ENCODE results near the gene BMPR1A. TPM values are rescaled to one million over a fixed set of nuclear protein-coding genes. Genes with fewer than 3 reads are reported as not detected.

Gene BMPR1A
- total RNA-seq, 4 donors from 2014 or later: 26.5 to 44.9 (median 37.1) TPM

DNA sequence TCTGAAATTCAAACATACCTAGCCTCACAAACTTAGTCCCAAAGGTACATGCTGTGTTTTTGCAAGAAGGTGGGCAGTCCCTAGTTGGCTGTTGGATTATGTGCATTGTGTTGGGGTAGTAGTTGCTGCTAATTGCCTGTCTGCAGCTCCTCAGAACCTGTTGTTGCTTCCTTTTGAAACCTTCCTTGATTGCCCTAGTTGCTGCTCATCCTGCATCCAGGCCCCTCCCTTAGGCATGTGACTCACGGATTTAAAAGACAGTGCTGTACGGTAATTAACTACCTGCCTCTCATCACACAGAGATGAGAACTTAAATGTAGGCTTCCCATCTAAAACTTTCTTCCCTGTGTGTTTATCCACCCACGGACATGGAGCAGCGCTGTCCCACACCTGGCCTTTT, 67.7 kb downstream of the BMPR1A start:
- ATAC-seq (ENCODE audit: low FRiP score): no peak
- DNase-seq (ENCODE audit: low spot score): no peak
- TF ChIP-seq, protein P1, sequence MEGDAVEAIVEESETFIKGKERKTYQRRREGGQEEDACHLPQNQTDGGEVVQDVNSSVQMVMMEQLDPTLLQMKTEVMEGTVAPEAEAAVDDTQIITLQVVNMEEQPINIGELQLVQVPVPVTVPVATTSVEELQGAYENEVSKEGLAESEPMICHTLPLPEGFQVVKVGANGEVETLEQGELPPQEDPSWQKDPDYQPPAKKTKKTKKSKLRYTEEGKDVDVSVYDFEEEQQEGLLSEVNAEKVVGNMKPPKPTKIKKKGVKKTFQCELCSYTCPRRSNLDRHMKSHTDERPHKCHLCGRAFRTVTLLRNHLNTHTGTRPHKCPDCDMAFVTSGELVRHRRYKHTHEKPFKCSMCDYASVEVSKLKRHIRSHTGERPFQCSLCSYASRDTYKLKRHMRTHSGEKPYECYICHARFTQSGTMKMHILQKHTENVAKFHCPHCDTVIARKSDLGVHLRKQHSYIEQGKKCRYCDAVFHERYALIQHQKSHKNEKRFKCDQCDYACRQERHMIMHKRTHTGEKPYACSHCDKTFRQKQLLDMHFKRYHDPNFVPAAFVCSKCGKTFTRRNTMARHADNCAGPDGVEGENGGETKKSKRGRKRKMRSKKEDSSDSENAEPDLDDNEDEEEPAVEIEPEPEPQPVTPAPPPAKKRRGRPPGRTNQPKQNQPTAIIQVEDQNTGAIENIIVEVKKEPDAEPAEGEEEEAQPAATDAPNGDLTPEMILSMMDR (IDR thresholded peaks at IDR 0.05): no peak

DNA sequence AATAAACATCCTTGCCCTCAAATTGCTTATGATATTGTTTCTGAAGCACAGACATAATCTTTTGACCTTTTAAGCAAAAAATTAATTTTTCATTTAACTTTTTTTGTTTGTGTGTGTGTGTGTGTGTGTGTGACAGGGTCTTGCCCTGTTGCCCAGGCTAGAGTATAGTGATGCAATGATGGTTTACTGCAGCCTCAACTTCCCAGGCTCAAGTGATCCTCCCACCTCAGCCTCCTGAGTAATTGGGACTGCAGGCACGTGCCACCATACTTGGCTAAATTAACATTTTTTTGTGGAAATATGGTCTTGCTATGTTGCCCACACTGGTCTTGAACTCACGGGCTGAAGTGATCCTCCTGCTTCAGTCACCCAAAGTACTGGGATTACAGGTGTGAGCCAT, 68.9 kb downstream of the BMPR1A start:
- ATAC-seq (ENCODE audit: low FRiP score): no peak
- TF ChIP-seq, protein P1 (IDR thresholded peaks at IDR 0.05): no peak
- DNase-seq (ENCODE audit: low spot score): no peak

DNA sequence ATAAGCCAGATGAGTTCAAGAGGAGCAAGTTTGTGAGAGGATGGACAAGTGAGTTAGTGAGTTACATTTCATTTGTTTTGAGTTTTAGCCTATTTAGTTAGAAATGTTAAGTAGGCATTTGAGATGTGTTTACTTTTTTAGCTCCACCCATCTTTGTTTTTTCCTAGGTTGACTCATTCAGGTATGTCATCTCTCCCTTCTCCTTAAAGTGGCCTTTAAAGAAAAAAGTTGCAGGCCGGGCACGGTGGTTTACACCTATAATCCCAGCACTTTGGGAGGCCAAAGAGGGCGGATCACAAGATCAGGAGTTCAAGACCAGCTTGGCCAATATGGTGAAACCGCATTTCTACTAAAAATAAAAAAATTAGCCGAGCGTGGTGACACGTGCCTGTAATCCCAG, 71.2 kb downstream of the BMPR1A start:
- no peak for DNase-seq (ENCODE audit: low spot score)
- TF ChIP-seq, protein P1 (IDR thresholded peaks at IDR 0.05): no peak
- no peak for ATAC-seq (ENCODE audit: low FRiP score)

DNA sequence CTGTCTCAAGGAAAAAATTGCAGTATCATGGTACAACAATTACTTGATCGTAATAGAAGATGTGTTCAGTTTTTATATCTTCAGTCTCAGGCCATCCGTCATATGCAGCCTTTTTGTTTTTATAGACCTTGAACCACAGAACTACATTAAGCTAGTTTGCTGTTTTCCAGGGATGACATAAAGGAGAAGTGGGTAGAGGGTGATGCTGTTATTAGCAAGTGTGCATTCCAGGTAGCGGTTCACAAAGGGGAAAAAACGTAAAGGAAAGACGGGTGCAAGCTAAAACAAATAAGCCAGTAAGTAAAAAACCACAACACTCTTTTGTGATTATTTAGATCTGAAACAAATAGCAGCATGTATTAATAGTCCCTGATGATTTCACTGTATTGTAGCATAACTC, 71.7 kb downstream of the BMPR1A start:
- TF ChIP-seq, protein P1 (IDR thresholded peaks at IDR 0.05): no peak
- no peak for ATAC-seq (ENCODE audit: low FRiP score)
- no peak for DNase-seq (ENCODE audit: low spot score)

DNA sequence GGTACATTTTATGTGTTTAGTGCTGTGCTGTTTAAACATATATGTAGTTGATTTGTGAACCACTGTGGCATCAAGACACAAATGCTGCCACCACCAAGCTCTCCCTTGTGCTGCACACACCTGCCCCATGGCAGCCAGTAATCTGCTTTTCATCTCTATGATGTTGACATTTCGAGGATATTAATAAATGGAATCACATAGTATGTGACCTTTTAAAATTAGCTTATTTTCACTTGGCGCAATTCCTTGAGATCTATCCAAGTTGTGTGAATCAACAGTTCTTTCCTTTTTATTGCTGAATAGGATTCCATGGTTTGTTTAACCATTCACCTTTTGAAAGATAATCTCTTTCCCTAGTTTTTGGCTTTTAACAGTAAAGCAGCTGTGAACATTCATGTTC, 73.1 kb downstream of the BMPR1A start:
- TF ChIP-seq, protein P1 (IDR thresholded peaks at IDR 0.05): no peak
- DNase-seq (ENCODE audit: low spot score) (no peak), ATAC-seq (ENCODE audit: low FRiP score) (no peak)

DNA sequence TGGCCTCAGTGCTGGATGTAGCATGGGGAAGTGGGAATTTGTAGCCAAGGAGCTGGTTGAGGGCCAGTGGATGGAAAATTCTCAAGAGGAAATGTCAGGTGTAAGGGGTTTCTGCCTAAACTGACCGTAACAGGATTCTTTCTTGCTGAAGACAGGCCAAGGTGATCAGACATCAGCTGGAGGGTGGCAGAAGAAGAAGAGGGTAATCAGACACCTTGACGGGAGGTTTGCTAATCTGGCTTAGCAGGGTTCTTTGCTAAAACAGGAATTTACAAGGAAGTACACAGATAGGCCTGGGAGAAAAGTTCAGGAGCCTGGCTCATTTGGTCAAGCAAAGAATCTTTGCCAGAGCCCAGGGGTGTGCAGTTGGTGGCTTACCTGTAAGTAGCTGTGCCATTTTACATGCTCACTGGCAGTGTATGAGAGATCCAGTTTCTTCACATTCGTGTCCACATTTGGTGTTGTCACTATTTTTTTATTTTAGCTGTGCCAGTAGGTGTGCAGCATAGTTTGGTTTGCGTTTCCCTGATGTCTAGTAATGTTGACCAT, 73.7 kb downstream of the BMPR1A start:
- ATAC-seq (ENCODE audit: low FRiP score) (no peak), DNase-seq (ENCODE audit: low spot score) (no peak)
- TF ChIP-seq, protein P1 (IDR thresholded peaks at IDR 0.05): no peak

DNA sequence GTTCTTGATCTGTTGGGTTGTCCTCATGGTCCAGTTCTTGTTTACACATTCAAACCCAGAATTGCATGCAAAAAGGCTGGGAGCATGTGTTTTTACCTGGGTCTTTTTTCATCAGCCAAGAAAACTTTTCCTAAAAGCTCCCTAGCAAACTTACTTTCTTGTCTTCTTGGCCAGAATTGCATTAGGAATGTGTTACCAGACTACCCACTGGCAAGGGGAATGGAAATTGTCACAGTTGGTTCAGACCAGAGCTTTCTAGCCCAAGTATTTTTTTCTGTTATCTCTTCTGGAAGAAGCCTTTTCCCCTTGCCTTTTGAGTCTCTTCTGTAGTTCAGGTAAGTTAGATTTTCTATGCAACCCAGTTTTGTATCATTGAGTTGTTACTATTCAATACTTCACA, 77.5 kb downstream of the BMPR1A start:
- DNase-seq (ENCODE audit: low spot score) (no peak), ATAC-seq (ENCODE audit: low FRiP score) (no peak)
- TF ChIP-seq, protein P1 (IDR thresholded peaks at IDR 0.05): no peak
